HepG2 (cell line): ENCODE measurements around the gene CENPP. TPM values are rescaled to one million over a fixed set of nuclear protein-coding genes. Genes with fewer than 3 reads are reported as not detected.

ENCODE experiments used
- ZNF136 ChIP-seq: sonication (generic); formaldehyde crosslinking; IDR thresholded peaks from 2 replicates; pipeline ENCODE4 v1.8.1; 2022; ENCODE audit warnings: low read depth, mild to moderate bottlenecking, moderate library complexity, missing genetic modification reagents
- polyA plus RNA-seq, 8 experiments: library from polyadenylated mRNA; depleted of rRNA in 3 of 8; stranded (reverse) in 7 of 8; unstranded in 1 of 8; fragments of >200 nt; fragmentation: Illumina TruSeq in 4 of 8; extraction: Trizol in 4 of 8; gene quantifications; 2 replicates each; pipeline versions ENCODE4 v1.2.1 to v1.2.3, GENCODE V29; 2011 to 2016; ENCODE audit warnings: low read depth in 4 of 8, missing spikeins in 1 of 8, mixed read lengths in 1 of 8; ENCODE audit not compliant: insufficient read depth in 1 of 8
- total RNA-seq, 5 experiments: library from RNA; depleted of rRNA; stranded (reverse); fragments of >200 nt; fragmentation: Illumina TruSeq; extraction: Trizol; gene quantifications; 2 replicates each; pipeline ENCODE4 v1.2.3, GENCODE V29; 2016; ENCODE audit warnings: low read depth in 1 of 5
- TF ChIP-seq, protein P1 (sequence below): sonication (generic); formaldehyde crosslinking; IDR thresholded peaks from one replicate; pipeline ENCODE4 v1.5.1; 2020; ENCODE audit warnings: mild to moderate bottlenecking, missing genetic modification reagents; ENCODE audit errors: not compliant biosample characterization
- TF ChIP-seq, protein P2 (sequence below): sonication (generic); formaldehyde crosslinking; IDR thresholded peaks from 2 replicates; pipeline ENCODE4 v1.5.0; 2020; ENCODE audit warnings: mild to moderate bottlenecking, missing genetic modification reagents, borderline replicate concordance

The CENPP gene
- total and polyA plus RNA-seq, 2 of the 13 experiments (the other 11 are each of a cell fraction or from before 2014, with no cell fraction given): 2.0 to 11.4 TPM

DNA sequence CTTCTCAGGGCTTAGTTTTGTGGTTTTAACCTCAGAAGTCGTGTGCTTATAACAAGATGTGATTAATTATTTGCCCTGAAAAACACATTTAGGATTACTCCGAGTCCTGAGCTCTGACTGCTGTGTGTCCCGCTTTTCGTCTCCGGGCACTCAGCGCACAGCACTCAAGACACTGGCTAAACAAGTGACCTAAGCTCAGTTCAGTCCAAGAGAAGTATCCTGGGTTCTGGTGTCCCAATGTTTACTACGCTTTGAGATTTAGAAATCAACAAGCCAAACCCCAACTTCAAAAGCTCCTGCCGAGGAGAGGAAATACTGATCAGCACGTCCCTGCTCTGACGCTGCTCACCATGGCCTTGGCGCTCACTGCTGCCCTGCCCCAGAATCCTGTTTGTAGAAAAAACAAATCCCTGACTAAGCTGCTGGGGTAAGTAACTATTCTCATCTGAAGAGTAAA lies 290.9 kb downstream of the CENPP start (continued):
- TF ChIP-seq, protein P1, sequence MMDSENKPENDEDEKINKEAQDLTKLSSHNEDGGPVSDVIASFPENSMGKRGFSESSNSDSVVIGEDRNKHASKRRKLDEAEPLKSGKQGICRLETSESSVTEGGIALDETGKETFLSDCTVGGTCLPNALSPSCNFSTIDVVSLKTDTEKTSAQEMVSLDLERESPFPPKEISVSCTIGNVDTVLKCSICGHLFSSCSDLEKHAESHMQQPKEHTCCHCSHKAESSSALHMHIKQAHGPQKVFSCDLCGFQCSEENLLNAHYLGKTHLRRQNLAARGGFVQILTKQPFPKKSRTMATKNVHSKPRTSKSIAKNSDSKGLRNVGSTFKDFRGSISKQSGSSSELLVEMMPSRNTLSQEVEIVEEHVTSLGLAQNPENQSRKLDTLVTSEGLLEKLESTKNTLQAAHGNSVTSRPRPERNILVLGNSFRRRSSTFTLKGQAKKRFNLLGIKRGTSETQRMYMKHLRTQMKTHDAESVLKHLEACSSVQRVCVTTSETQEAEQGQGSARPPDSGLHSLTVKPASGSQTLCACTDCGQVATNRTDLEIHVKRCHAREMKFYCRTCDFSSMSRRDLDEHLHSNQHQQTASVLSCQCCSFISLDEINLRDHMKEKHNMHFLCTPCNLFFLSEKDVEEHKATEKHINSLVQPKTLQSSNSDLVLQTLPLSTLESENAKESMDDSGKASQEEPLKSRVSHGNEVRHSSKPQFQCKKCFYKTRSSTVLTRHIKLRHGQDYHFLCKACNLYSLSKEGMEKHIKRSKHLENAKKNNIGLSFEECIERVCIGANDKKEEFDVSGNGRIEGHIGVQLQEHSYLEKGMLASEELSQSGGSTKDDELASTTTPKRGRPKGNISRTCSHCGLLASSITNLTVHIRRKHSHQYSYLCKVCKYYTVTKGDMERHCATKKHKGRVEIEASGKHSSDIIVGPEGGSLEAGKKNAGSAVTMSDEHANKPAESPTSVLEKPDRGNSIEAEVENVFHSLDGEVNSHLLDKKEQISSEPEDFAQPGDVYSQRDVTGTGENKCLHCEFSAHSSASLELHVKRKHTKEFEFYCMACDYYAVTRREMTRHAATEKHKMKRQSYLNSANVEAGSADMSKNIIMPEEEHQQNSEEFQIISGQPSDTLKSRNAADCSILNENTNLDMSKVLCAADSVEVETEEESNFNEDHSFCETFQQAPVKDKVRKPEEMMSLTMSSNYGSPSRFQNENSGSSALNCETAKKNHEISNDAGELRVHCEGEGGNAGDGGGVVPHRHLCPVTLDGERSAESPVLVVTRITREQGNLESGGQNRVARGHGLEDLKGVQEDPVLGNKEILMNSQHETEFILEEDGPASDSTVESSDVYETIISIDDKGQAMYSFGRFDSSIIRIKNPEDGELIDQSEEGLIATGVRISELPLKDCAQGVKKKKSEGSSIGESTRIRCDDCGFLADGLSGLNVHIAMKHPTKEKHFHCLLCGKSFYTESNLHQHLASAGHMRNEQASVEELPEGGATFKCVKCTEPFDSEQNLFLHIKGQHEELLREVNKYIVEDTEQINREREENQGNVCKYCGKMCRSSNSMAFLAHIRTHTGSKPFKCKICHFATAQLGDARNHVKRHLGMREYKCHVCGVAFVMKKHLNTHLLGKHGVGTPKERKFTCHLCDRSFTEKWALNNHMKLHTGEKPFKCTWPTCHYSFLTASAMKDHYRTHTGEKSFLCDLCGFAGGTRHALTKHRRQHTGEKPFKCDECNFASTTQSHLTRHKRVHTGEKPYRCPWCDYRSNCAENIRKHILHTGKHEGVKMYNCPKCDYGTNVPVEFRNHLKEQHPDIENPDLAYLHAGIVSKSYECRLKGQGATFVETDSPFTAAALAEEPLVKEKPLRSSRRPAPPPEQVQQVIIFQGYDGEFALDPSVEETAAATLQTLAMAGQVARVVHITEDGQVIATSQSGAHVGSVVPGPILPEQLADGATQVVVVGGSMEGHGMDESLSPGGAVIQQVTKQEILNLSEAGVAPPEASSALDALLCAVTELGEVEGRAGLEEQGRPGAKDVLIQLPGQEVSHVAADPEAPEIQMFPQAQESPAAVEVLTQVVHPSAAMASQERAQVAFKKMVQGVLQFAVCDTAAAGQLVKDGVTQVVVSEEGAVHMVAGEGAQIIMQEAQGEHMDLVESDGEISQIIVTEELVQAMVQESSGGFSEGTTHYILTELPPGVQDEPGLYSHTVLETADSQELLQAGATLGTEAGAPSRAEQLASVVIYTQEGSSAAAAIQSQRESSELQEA: no peak
- TF ChIP-seq, protein P2, sequence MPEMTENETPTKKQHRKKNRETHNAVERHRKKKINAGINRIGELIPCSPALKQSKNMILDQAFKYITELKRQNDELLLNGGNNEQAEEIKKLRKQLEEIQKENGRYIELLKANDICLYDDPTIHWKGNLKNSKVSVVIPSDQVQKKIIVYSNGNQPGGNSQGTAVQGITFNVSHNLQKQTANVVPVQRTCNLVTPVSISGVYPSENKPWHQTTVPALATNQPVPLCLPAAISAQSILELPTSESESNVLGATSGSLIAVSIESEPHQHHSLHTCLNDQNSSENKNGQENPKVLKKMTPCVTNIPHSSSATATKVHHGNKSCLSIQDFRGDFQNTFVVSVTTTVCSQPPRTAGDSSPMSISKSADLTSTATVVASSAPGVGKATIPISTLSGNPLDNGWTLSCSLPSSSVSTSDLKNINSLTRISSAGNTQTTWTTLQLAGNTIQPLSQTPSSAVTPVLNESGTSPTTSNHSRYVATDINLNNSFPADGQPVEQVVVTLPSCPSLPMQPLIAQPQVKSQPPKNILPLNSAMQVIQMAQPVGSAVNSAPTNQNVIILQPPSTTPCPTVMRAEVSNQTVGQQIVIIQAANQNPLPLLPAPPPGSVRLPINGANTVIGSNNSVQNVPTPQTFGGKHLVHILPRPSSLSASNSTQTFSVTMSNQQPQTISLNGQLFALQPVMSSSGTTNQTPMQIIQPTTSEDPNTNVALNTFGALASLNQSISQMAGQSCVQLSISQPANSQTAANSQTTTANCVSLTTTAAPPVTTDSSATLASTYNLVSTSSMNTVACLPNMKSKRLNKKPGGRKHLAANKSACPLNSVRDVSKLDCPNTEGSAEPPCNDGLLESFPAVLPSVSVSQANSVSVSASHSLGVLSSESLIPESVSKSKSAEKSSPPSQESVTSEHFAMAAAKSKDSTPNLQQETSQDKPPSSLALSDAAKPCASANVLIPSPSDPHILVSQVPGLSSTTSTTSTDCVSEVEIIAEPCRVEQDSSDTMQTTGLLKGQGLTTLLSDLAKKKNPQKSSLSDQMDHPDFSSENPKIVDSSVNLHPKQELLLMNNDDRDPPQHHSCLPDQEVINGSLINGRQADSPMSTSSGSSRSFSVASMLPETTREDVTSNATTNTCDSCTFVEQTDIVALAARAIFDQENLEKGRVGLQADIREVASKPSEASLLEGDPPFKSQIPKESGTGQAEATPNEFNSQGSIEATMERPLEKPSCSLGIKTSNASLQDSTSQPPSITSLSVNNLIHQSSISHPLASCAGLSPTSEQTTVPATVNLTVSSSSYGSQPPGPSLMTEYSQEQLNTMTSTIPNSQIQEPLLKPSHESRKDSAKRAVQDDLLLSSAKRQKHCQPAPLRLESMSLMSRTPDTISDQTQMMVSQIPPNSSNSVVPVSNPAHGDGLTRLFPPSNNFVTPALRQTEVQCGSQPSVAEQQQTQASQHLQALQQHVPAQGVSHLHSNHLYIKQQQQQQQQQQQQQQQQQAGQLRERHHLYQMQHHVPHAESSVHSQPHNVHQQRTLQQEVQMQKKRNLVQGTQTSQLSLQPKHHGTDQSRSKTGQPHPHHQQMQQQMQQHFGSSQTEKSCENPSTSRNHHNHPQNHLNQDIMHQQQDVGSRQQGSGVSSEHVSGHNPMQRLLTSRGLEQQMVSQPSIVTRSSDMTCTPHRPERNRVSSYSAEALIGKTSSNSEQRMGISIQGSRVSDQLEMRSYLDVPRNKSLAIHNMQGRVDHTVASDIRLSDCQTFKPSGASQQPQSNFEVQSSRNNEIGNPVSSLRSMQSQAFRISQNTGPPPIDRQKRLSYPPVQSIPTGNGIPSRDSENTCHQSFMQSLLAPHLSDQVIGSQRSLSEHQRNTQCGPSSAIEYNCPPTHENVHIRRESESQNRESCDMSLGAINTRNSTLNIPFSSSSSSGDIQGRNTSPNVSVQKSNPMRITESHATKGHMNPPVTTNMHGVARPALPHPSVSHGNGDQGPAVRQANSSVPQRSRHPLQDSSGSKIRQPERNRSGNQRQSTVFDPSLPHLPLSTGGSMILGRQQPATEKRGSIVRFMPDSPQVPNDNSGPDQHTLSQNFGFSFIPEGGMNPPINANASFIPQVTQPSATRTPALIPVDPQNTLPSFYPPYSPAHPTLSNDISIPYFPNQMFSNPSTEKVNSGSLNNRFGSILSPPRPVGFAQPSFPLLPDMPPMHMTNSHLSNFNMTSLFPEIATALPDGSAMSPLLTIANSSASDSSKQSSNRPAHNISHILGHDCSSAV (CRISPR knock-in tag): no peak
- TF ChIP-seq ZNF136: 0 out of 2 replicates have a peak, but pooled peaks have one; percentile 44
